Testis (tissue), 2 donors: ENCODE results near the gene FGR.

Source experiments
- POLR2A ChIP-seq: fragments of 450-650 bp; IDR thresholded peaks from one replicate; pipeline ENCODE4 v1.6.1; 2017; ENCODE audit warnings: antibody characterized with exemption, mild to moderate bottlenecking, moderate library complexity
- TF ChIP-seq, protein P1 (sequence below), 3 experiments: fragments of 450-650 bp in 2 of 3; fragments of 200-600 bp in 1 of 3; sonication (generic) in 1 of 3; IDR thresholded peaks; one replicate each; pipeline ENCODE4 v1.5.1; 2016 to 2019; ENCODE audit warnings: antibody characterized with exemption in 3 of 3, mild to moderate bottlenecking in 2 of 3, moderate library complexity in 1 of 3

DNA sequence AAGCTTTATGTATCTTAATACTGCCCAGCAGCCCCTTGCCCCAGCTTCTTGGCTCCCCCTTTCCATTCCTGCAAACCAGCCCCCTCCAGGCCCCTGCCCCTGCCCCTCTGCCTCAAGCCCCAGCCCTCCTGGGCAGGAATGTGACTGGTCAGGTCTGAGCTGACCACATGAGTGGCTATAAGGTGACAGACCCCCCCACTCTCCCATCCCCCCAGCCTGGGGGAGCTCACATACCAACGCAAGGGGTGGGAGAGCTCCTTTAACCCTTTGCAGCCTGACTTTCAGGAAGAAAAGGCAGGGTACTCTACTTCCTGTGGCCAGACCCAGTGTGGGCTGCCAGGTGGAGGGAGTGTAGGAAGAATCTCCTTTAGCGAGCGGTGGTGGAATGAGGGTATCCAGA lies 64.2 kb downstream of the FGR start:
- no peak for TF ChIP-seq POLR2A
- TF ChIP-seq, protein P1, sequence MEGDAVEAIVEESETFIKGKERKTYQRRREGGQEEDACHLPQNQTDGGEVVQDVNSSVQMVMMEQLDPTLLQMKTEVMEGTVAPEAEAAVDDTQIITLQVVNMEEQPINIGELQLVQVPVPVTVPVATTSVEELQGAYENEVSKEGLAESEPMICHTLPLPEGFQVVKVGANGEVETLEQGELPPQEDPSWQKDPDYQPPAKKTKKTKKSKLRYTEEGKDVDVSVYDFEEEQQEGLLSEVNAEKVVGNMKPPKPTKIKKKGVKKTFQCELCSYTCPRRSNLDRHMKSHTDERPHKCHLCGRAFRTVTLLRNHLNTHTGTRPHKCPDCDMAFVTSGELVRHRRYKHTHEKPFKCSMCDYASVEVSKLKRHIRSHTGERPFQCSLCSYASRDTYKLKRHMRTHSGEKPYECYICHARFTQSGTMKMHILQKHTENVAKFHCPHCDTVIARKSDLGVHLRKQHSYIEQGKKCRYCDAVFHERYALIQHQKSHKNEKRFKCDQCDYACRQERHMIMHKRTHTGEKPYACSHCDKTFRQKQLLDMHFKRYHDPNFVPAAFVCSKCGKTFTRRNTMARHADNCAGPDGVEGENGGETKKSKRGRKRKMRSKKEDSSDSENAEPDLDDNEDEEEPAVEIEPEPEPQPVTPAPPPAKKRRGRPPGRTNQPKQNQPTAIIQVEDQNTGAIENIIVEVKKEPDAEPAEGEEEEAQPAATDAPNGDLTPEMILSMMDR (IDR thresholded peaks at IDR 0.05): no peak
